OCI-LY7 (cell line): ENCODE results near the gene ASPHD1.

Experiments used
- EZH2phosphoT487 ChIP-seq: fragments of 200-600 bp; sonication (generic); IDR thresholded peaks from 2 replicates; pipeline ENCODE4 v1.6.1; 2018; ENCODE audit warnings: low read depth, borderline replicate concordance, mild to moderate bottlenecking, mixed run types, antibody characterized with exemption, low read length, moderate library complexity, mixed read lengths
- TF ChIP-seq, protein P1 (sequence below): fragments of 200-600 bp; sonication (generic); conservative IDR thresholded peaks from 2 replicates; pipeline ENCODE4 v1.5.1; 2014; ENCODE audit warnings: mild to moderate bottlenecking, antibody characterized with exemption, low read length, moderate library complexity, mixed read lengths

- TF ChIP-seq, protein P1, sequence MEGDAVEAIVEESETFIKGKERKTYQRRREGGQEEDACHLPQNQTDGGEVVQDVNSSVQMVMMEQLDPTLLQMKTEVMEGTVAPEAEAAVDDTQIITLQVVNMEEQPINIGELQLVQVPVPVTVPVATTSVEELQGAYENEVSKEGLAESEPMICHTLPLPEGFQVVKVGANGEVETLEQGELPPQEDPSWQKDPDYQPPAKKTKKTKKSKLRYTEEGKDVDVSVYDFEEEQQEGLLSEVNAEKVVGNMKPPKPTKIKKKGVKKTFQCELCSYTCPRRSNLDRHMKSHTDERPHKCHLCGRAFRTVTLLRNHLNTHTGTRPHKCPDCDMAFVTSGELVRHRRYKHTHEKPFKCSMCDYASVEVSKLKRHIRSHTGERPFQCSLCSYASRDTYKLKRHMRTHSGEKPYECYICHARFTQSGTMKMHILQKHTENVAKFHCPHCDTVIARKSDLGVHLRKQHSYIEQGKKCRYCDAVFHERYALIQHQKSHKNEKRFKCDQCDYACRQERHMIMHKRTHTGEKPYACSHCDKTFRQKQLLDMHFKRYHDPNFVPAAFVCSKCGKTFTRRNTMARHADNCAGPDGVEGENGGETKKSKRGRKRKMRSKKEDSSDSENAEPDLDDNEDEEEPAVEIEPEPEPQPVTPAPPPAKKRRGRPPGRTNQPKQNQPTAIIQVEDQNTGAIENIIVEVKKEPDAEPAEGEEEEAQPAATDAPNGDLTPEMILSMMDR, result no peak
- no peak for TF ChIP-seq EZH2phosphoT487
Measured at GRCh38 chr16:29922326-29922725, 22.0 kb downstream of the ASPHD1 start.
